Activated CD4-positive, CD25-positive, alpha-beta regulatory T cell treated with anti-CD3 and anti-CD28 coated beads, Interleukin-2, amount 50 U/mL, for 16 hours (primary cell): Measurements from ENCODE around the gene RAB5B.
"Not testable (repeated sequence)": the region's sequence is repeated elsewhere in the genome, so short reads cannot be mapped to it uniquely, and the experiment has no call there.

Source experiments
- DNase-seq: peaks from one replicate; pipeline ENCODE4 v3.0.0-alpha.2; 2020; ENCODE audit warnings: low read depth, low spot score

RAB5B gene

GRCh38 chr12:55982319-55982936 is 8.6 kb downstream of the RAB5B start:
- DNase-seq, result no peak

DNA sequence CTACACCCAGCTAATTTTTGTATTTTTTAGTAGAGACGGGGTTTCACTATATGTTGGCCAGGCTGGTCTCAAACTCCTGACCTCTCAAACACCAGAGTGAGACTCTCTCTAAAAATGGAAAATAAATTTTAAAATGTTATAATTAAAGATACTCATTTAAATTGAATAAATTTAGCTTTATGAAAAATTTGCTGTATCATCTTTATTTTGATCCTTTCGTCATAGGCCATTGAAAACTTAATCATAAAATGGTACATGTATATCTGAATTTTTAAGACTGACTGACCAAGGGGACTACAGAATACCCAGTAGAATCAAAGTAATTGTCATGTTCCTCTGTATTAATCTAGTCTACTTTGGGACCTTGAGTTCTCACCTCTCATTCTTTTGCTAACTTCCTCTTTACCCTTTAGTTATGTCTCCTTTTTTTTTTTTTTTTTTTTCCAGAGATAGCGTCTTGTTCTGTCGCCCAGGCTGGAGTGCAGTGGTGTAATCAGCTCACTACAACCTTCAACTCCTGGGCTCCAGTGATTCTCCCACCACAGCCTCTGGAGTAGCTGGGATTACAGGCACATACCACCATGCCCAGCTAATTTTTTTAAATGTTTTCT is 9.5 kb downstream of the RAB5B start:
- no peak for DNase-seq

DNA sequence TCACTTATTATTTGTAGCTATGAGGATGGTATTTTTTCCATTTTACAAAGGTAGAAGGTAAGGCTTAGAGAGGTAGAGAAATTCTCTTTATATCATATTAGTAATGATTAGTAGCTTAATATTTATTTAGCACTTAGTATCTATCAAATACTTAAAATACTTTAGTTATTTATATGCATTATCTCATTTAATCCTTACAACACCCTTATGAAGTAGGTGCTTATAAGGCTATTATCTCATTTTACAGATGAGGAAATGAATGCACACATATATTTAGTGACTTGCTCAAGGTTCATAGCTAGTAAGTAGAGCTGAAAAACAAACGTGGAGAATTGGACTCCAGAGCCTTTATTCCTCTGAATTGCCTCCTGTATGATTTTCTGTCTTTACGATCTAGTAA is 11.0 kb downstream of the RAB5B start:
- DNase-seq, result no peak

DNA sequence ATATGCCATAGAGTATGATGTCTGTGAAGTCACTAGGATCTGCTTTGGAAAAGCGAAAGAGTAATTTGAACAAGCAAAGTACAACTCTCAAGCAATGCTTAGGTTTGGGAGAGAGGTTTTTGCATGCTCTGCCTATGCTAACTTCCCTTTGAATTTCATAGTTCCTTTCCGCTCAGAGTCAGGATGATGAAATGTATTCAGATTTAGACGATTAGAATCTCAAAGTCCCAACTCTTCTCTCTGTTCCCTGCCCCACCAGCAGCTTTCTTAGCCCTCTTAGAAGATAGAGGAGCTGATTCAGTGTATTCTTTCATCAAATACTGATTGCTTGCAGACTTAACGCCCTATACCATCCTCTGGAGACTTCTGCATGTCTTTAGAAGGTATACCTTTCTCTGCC is 11.5 kb downstream of the RAB5B start:
- DNase-seq, result no peak

GRCh38 chr12:55985976-55986375 is 12.1 kb downstream of the RAB5B start:
- DNase-seq, result not testable (repeated sequence)

DNA sequence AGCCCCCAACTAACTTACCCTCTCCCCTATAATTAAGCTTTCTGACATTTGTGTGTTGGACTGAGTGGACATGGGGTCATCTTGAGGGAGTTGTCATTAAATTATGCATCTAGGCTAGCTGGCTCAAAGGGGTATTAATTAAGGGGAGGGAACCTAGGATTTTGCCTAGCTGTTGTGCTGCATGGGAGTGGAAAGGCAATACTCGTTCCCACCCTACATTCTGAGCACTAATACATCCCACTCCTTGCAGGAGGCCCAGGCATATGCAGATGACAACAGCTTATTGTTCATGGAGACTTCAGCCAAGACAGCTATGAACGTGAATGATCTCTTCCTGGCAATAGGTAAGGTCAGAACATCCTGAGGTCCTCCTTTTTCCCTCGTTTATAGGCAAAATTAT is 17.2 kb downstream of the RAB5B start:
- no peak for DNase-seq

- DNase-seq, result no peak
These were observed 19.5 kb downstream of the RAB5B start for GRCh38 chr12:55993230-55993853.

DNA sequence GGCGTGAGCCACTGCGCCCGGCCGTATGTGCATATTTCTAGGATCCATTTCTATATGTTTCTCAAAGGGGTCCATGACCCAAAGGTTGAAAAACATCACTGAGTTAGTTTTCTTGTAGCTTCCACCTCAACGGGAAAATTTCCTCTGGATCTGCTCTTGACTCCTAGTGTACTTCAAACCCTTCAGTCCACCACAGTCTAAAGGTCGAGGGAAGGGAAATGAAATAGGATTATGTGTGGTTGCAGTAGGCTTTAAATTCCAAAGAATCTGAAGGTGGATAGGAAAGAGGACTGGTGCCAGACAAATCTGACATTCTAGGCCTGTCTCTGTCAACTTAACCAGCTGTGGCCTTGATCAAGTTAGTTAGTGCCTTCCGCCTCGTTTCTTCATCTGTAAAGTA is 21.5 kb downstream of the RAB5B start:
- no peak for DNase-seq

GRCh38 chr12:55996201-55996714 is 22.4 kb downstream of the RAB5B start:
- peak; percentile 55 for DNase-seq

- DNase-seq, result no peak
These were observed 23.0 kb downstream of the RAB5B start, which contains the start of gene SUOX for GRCh38 chr12:55996715-55997534. Gene SUOX (plus strand): TSS chr12:55997276. CDS start chr12:56002222, 4,946 bp downstream.

GRCh38 chr12:55997535-55997859 is 23.6 kb downstream of the RAB5B start:
- DNase-seq, result no peak

GRCh38 chr12:55999522-55999921 is 25.6 kb downstream of the RAB5B start:
- DNase-seq, result not testable (repeated sequence)

- not testable (repeated sequence) for DNase-seq
These were observed 26.2 kb downstream of the RAB5B start for GRCh38 chr12:55999999-56000540.

DNA sequence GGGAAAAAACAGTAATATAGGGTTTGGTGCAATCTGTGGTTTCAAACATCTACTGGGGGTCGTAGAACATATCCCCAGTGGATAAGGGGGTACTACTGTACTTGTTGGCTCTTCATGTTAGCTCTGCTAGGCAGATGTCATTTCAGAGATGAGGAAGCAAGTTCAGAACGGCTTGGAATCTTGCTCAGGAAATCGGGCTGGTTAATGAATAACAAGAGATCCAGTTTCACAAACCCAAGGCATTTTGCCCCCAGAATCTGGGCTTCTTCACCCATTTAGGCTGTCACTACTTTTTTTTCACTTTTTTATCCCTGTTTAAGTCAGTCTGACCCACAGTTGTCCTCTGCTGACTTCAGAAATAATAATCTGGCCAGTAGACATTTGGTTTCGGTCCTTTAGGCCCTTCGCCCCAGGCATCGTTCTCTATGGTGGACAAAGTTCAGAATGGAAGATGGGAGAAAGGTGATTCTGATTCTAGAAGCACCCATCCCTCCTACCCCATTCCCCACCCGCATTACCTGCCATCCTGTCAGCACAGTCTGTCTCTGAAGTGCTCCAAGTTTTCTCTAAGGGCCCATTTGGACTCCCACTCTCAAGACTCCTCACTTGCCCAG is 27.7 kb downstream of the RAB5B start:
- no peak for DNase-seq

DNA sequence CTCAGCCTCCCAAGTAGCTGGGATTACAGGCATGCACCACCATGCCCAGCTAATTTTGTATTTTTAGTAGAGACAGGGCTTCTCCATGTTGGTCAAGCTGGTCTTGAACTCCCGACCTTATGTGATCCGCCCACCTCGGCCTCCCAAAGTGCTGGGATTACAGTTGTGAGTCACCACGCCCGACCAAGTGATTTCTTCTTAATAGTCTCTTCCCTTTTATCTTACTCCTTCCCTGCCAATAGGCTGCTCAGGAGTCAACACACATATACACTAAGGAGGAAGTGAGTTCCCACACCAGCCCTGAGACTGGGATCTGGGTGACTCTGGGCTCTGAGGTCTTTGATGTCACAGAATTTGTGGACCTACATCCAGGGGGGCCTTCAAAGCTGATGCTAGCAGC is 29.5 kb downstream of the RAB5B start:
- not testable (repeated sequence) for DNase-seq

- no peak for DNase-seq
These were observed 30.3 kb downstream of the RAB5B start for GRCh38 chr12:56004211-56004610.

GRCh38 chr12:56007564-56008559 is 34.0 kb downstream of the RAB5B start:
- peak; percentile 47 for DNase-seq

GRCh38 chr12:56010111-56010570 is 36.3 kb downstream of the RAB5B start:
- DNase-seq, result no peak

- no peak for DNase-seq
These were observed 37.7 kb downstream of the RAB5B start for GRCh38 chr12:56011509-56012090.

GRCh38 chr12:56013482-56013881 is 39.6 kb downstream of the RAB5B start:
- no peak for DNase-seq
